Fibroblast of villous mesenchyme (primary cell): Measurements from ENCODE around the gene JMJD4. TPM values are rescaled to one million over a fixed set of nuclear protein-coding genes. Genes with fewer than 3 reads are reported as not detected.

Experiments
- DNase-seq: peaks from one replicate; pipeline ENCODE4 v3.0.0-alpha.2; 2010; ENCODE audit warnings: low read depth
- H3K4me3 ChIP-seq: 2 replicates; pipeline ENCODE4 v1.5.1; 2011; ENCODE audit warnings: low read depth, mild to moderate bottlenecking, low read length
- CTCF ChIP-seq: IDR thresholded peaks from 2 replicates; pipeline ENCODE4 v1.5.1; 2012; ENCODE audit warnings: low read depth, mild to moderate bottlenecking, low read length; ENCODE audit not compliant: insufficient read depth
- total RNA-seq: library from RNA; depleted of rRNA; stranded (reverse); fragments of >200 nt; gene quantifications from 2 replicates; pipeline ENCODE4 v1.2.3, GENCODE V29; 2012

Gene JMJD4
- total RNA-seq, 1 donor, result 25.5 TPM

DNA sequence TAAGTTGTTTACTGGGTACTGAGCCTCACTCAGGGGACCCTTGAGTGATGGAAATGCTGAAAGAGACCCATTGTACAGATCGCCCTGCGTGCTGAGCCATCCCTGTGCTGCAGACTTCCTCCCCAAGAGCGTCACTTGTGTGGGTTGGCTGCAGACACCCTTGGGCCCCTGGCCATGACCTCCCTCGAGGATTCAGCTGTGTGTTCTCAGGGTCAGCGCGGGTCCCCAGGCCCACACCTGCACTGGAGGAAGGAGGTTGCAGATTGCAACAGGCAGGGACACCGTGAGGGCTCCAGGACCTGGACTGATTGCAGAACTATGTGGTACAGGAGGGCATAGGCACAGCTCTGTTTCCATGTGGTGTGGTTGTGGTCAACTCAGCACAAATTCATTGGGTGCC lies 4.5 kb upstream of the JMJD4 start:
- no peak for TF ChIP-seq CTCF
- no peak for DNase-seq
- no peak overlapping the region for H3K4me3 ChIP-seq

DNA sequence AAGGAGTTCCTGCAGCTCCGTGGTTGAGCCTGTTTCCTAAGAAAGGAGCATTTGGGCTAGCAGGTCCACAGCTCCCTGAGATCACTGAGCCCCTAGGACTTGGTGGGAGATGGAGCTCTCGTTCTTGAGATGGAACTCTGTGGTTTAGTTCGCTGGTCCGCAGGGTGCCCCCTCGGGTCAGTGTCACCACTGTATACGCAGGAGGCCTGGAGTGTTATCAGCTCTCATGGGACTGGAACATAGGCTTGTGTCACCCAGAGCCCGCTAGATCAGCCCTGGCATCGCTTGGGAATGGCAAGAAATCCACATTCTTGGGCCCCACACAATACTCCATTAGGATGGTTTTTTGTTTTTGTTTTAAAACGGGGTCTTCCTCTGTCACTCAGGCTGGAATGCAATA lies 3.7 kb upstream of the JMJD4 start:
- H3K4me3 ChIP-seq, result no peak overlapping the region
- no peak for TF ChIP-seq CTCF
- no peak for DNase-seq

DNA sequence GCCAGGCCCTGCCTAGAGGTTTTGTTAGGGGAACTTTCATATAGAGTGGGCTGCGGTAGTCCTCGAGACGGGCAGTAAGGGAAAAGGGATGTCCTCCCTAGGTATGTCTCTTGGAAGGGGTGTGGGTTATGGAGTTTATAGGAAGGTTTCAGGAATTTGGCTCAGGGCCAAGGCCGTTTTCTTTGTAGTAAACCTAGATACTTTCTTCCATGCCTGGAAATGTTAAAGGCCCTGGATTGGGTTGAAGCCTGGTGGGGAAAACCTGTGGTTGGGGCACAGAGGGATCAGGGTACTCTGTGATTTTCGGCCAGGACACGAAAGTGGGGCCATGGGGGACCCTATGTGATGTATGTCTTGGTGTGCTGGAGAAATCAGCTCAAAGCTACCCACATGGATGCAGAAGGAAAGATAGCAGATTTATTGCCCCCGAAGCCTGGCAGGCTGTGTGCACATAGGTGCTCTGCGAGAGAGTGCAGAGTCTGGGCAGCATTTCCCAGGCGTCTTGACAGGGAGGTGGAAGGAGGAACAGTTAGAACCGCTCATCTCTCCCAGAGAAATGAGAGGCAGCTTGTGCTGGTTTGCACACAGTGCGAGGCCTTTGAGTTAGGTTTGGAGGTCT lies 1.8 kb upstream of the JMJD4 start:
- no peak for TF ChIP-seq CTCF
- DNase-seq, result no peak
- H3K4me3 ChIP-seq, result no peak overlapping the region

DNA sequence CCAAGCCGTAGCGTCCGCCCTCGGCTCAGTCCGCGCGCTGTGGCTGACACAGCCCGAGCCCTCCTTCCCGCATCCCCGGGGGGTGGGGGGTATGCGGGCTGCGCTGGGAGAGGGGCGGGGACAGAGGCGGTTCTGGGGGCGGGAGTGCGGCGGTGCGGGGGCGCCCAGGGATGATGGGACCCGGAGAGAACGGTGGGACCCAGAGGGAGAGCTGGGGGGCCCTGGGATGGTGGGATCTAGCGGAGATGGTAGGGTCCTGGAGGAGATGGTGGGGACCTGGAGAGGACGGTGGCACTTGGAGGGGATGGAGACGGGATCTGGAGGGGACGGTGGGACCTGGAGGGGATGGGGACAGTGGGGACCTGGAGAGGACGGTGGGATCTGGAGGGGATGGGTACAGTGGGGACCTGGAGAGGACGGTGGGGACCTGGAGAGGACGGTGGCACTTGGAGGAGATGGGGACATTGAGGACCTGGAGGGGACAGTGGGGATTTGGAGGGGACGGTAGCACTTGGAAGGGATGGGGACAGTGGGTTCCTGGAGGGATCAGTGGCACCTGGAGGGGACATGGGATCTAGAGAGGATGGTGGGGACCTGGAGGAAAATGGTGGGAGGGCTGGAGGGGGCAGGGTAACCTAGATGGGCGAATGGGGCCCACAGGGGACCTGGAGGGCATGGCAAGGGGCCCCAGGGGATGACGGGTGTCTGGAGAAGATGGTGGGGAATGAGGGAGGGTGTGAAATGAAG lies 610 bp upstream of the JMJD4 start:
- TF ChIP-seq CTCF, result no peak
- DNase-seq, result no peak
- peak overlapping the region; percentile 75 for H3K4me3 ChIP-seq

DNA sequence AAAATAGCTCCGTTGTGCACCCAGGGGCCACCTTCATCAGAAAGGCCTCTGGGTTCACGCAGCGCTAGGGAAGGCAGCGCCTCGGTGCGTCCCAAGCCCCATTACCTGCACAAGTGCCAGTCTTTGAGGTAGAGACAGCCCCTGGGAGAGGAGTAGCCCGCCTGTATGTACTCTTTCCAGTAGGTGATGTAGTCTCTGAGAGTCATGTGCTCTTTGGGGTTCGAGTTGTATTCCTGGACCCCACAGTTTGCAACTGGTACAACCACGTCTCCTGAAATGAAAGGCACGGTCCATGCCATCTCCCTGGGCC lies 601 bp downstream of the JMJD4 start:
- peak overlapping the region; percentile 75 for H3K4me3 ChIP-seq
- no peak for TF ChIP-seq CTCF
- no peak for DNase-seq

DNA sequence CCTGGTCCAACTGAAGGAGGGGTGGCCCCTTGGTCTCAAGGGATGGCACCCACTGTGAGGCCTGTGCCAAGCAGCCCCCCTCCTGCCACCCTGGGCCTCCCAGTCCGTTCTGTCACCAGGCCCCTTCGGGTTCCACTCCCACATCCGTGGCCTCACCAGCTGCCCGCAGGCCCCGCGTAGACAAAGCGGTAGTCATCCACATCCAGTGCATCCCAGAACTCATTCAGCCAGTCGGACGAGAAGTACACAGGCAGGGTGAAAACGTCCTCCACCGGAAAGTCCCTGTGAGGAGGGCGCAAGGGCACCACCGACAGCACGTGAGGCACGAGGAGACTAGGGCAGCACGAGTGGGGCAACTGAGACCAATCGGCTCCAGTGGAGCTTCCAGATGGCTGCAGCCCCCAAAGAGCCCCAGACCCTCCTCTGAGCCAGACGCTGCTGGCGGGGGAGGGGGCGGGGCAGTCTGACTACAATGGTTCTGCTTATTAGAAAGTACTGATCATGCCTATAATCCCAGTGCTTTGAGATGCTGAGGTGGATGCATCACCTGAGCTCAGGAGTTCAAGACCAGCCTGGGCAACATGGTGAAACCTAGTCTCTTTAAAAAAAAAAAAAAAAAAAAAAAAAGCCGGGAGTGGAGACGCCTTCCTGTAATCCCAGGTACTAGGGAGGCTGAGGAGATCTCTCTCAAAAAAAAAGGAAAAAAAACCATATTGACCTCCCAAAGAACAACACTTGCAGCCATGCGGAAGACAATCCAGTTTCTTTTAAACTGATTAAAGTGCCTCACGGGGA lies 1.2 kb downstream of the JMJD4 start:
- TF ChIP-seq CTCF, result no peak
- no peak for DNase-seq
- H3K4me3 ChIP-seq, result peak overlapping the region; percentile 75
